ENCODE data around the gene COL15A1.

- TF ChIP-seq CTCF (optimal IDR thresholded peaks at IDR 0.05 in 1 of 3, IDR thresholded peaks at IDR 0.05 in 1 of 3, conservative IDR thresholded peaks at IDR 0.05 in 1 of 3; ENCODE audit: extremely low read depth in 1 of 3, insufficient read depth in 2 of 3, low read length in 3 of 3) (no peak), EZH2 (IDR thresholded peaks at IDR 0.05; ENCODE audit: low read length) (no peak)
These were observed 64.5 kb downstream of the COL15A1 start for GRCh38 chr9:99008203-99008602.
